Measurements from ENCODE around the gene ABHD2.

- TF ChIP-seq, protein P1, sequence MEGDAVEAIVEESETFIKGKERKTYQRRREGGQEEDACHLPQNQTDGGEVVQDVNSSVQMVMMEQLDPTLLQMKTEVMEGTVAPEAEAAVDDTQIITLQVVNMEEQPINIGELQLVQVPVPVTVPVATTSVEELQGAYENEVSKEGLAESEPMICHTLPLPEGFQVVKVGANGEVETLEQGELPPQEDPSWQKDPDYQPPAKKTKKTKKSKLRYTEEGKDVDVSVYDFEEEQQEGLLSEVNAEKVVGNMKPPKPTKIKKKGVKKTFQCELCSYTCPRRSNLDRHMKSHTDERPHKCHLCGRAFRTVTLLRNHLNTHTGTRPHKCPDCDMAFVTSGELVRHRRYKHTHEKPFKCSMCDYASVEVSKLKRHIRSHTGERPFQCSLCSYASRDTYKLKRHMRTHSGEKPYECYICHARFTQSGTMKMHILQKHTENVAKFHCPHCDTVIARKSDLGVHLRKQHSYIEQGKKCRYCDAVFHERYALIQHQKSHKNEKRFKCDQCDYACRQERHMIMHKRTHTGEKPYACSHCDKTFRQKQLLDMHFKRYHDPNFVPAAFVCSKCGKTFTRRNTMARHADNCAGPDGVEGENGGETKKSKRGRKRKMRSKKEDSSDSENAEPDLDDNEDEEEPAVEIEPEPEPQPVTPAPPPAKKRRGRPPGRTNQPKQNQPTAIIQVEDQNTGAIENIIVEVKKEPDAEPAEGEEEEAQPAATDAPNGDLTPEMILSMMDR (IDR thresholded peaks at IDR 0.05), result no peak
- no peak for TF ChIP-seq POLR2A (IDR thresholded peaks at IDR 0.05)
Measured at GRCh38 chr15:89177116-89177515, 88.9 kb downstream of the ABHD2 start.

Measured in adrenal gland (tissue), 5 donors.